Smooth muscle cell of the pulmonary artery (primary cell): ENCODE data around the gene RIOK3. TPM values are rescaled to one million over a fixed set of nuclear protein-coding genes. Genes with fewer than 3 reads are reported as not detected.

ENCODE experiments used
- total RNA-seq: library from RNA; depleted of rRNA; stranded (reverse); fragments of >200 nt; gene quantifications from 2 replicates; pipeline ENCODE4 v1.2.3, GENCODE V29; 2014

The RIOK3 gene, protein sequence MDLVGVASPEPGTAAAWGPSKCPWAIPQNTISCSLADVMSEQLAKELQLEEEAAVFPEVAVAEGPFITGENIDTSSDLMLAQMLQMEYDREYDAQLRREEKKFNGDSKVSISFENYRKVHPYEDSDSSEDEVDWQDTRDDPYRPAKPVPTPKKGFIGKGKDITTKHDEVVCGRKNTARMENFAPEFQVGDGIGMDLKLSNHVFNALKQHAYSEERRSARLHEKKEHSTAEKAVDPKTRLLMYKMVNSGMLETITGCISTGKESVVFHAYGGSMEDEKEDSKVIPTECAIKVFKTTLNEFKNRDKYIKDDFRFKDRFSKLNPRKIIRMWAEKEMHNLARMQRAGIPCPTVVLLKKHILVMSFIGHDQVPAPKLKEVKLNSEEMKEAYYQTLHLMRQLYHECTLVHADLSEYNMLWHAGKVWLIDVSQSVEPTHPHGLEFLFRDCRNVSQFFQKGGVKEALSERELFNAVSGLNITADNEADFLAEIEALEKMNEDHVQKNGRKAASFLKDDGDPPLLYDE
- total RNA-seq = 74.8 and 89.1 TPM in 2 replicates

DNA sequence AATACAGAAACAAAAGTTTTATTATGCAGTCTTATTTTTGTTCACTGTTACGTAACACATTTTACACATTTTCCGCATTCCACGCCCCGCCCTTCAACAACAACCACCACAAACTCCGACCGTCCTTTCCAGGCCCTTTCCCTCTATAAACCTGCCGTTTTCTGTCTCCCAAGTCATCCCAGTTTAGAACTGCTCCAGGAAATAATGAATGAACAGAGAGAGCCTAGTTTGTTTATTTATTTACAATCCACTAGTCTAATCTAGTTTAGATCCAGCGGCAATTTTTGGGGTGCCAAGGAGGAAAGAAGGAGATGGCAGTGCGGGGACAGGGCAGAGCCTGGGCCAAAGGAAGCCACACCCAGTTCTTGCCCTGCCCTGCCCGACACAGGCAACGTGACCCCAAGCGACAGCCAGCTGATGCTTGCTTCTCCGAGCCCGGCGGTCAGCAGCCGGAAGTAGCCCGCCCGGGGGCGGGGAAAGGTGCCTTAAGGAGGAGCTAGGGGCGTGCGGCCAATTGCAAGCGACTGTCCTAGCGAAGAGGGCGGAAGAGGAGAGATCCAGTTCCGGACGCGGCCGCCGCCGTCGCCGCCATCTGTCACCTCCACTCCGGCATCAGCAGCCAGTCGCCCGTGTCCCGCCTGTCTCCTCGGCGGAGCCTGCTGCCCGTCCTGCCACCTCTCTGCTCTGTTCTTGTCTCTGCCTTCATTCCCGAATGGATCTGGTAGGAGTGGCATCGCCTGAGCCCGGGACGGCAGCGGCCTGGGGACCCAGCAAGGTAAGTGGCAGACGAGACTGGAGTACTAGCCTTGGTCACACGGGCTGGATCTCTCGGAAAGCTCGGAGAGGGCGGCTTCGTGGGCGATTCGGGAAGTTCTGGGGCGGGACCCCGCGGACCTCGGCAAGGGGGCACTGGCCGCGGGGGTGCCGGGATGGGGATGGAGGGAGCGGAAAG, at the start of gene RIOK3:
Gene RIOK3, plus strand, starts transcription at position 560 of the 952 bp plus-strand sequence. Its CDS starts 153 bp downstream, at position 713.

DNA sequence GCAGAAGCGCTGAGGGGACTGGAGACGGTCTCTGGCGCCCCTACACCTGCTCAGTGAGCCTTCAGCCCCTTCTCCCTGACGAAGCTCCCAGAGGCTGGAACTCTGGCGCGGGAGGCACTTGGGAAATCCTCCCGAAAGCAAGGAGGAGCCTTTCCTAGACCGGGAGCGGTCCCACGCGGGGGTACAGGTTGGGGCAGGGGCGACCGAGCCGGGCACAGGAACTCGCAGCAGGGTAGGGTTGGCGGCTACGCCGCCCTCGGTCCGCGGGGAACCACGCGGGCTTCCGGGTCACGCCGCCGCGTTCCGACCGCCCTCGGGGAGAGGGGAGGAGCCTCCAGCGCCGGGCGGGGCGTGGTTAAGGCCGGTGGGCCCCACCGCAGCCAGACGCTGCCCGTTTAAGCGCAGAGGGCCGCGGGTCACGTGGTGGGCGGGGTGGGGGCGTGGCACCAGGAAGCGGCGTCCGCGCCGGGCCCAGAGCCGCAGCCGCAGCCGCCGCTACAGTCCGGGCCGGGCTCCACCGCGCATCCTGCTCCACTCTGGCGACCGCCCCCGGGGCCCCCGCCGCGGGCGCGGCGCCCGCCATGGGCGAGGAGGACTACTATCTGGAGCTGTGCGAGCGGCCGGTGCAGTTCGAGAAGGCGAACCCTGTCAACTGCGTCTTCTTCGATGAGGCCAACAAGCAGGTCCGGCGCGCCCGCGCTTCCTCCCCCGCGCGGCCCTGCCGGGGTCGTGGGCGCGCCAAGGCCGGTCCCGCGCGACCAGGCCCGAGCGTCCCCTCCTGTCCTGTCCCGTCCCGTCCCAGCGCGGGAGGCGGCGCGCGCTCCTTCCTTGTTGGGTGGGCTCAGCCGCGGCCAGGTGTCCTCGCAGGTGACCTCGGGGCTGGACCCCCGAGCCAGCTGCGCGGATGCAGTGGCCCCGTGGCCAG, 50.2 kb downstream of the RIOK3 start, which contains the start of gene RMC1:
Gene RMC1, plus strand, starts transcription at position 474 of the 925 bp plus-strand sequence. Its CDS starts 108 bp downstream, at position 582.

Other genes starting within 250 kb of the RIOK3 start
- 27.7 and 28.4 TPM in 2 replicates for gene RMC1, start 50.2 kb downstream of the RIOK3 start, total RNA-seq
- gene NPC1, start 133.2 kb downstream of the RIOK3 start, total RNA-seq = 99.1 and 254 TPM in 2 replicates
- 2.0 and 8.3 TPM in 2 replicates for gene ANKRD29, start 209.6 kb downstream of the RIOK3 start, total RNA-seq
- gene LAMA3, start 236.2 kb downstream of the RIOK3 start, total RNA-seq = 3.8 and 8.3 TPM in 2 replicates